ENCODE results near the gene GGA3.
"Not testable (repeated sequence)": the region's sequence is repeated elsewhere in the genome, so short reads cannot be mapped to it uniquely, and the experiment has no call there.

Gene GGA3, protein sequence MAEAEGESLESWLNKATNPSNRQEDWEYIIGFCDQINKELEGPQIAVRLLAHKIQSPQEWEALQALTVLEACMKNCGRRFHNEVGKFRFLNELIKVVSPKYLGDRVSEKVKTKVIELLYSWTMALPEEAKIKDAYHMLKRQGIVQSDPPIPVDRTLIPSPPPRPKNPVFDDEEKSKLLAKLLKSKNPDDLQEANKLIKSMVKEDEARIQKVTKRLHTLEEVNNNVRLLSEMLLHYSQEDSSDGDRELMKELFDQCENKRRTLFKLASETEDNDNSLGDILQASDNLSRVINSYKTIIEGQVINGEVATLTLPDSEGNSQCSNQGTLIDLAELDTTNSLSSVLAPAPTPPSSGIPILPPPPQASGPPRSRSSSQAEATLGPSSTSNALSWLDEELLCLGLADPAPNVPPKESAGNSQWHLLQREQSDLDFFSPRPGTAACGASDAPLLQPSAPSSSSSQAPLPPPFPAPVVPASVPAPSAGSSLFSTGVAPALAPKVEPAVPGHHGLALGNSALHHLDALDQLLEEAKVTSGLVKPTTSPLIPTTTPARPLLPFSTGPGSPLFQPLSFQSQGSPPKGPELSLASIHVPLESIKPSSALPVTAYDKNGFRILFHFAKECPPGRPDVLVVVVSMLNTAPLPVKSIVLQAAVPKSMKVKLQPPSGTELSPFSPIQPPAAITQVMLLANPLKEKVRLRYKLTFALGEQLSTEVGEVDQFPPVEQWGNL

DNA sequence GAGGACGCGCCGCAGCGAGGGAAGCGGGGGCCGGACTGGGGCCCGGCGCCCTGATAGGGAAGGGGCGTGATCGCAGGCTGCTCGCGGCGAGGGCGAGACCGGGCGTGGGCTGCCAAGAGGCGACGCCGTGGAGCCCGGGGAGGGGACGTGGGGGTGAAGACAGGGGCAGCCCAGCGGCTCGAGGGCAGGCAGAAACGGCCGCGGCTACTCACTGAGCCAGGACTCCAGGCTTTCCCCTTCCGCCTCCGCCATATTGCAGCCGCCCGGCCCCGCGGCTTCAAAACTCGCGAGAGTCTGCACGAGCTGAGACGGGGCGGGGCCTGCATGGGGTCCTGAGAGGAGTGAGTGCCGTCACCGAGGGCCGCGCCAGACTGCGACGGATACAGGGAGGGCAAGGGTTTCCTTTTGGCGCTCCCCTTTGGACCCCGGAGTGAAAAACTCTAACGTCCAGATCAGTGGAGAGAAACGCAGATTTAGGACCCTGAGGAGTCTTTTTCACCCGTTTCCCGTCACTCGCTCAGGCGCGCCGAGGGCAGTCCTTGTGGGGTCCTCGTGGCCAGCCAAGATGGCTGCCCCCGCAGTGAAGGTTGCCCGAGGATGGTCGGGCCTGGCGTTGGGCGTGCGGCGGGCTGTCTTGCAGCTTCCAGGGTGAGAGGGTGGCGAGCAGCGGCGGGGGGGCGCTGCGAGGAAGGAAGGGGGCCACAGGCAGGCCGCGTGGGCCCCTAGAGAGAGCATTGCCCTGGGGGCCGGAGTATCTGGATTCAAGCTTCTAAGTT, at the start of gene GGA3, which contains the start of gene MRPS7:
GGA3 (minus strand) TSS at position 271 of the 776 bp plus-strand sequence; CDS start at position 252, 19 bp downstream.
MRPS7 (plus strand) TSS at position 544 of the 776 bp plus-strand sequence; CDS start at position 566, 22 bp downstream.
- intact Hi-C loops (cut with DNase I) = no loop called here
- peak; percentile 92 to 98 (median 96) for DNase-seq

DNA sequence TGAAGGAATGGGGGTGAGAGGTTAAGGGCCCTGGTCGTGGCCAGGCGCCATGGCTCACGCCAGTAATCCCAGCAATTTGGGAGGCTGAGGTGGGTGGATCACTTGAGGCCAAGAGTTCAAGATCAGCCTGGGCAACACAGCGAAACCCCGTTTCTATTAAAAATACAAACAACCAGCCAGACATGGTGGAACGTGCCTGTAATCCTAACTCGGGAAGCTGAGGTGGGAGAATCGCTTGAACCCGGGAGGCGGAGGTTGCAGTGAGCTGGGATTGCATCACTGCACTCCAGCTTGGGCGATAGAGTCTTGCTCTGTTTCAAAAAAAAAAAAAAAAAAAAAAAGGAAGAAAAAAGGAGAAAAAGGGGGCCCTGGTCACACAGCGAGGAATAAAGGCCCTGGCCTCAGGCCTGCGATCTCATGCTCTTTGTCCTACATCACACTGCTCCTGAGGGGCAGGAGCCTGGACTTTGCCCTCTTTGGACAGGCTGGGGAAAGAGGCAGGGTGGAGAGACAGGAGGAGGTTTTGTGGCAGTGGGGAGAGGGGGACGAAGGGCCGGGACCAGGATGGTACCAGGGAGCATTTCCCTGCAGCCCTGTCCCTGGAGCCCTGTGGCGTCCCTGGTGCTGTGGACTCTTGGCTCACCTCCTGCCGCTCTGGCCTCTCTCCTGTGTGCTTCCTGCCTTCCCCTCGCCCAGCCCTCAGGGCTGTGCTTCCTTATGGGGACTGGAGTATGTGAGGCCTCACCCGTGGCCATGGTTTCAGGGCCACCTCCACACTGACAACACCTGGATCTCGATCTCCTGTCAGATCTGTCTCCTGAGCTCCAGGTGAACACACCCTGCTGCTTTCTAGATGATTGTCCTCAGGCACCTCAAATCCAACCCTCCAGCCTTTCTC, 47.6 kb upstream of the GGA3 start:
- intact Hi-C loops (cut with DNase I) = no loop called here
- DNase-seq = peak in 4 of 42 donors; percentile 13 to 27 (median 19)

DNA sequence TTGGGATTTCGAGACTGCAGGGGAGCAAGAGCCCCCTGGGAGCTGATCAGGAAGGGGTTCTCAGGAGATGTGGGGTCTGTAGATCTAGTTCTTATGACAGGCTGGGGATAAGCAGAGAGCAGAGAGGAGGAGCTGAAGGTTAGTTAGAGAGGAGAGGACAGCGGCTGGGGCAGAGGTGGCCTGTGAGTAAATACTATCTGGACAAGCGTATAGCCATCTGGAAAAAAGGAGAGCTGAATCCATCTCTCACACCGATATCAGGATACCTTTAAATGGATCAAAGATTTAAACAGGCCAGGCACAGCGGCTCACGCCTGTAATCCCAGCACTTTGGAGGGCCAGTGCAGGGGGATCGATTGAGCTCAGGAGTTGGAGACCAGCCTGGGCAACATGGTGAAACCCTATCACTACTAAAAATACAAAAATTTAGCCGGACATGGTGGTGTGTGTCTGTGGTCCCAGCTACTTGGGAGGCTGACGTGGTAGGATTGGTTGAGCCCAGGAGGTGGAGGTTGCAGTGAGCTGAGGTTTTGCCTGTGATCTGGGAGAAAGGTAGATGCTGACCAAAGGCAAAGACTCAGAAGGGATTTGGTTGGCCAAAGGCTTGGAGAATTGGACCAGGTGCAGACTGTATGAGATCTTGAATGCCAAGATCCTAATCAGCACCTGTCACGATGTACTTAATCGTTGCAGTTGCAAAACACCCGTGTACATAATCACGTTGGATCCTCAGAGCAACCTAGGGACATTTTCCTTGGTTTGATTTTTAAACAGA, 46.7 kb upstream of the GGA3 start:
- DNase-seq = no peak
- intact Hi-C loops (cut with DNase I) = no loop called here

DNA sequence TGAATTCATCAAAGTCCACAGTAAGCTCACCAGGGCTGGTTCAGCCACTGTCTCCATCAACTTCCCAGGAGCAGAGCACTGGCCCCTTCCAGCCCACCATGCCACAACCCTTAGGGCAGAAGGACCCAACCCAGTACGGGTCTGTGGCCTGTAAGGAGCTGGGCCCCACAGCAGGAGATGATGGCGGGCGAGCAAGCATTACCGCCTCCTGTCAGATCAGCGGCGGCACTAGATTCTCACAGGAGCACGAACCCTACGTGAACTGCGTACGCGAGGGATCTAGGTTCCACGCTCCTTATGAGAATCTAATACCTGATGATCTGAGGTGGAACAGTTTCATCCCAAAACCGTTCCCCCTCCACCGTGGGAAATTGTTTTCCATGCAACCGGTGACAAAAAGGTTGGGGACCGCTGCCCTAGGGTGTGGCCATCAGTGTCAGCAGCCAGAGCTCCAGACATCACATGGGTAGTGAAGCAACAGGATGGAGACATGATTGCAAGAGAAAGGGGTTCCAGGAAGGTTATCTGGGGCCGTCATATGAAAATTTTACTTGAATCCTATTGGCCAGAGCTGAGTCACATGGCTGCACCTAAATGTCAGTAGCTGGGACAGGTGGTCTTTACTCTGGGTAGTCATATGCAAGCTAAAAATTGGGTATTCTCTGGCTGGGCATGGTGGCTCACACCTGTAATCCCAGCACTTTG, 40.2 kb upstream of the GGA3 start:
- intact Hi-C loops (cut with DNase I) = no loop called here
- DNase-seq = no peak

DNA sequence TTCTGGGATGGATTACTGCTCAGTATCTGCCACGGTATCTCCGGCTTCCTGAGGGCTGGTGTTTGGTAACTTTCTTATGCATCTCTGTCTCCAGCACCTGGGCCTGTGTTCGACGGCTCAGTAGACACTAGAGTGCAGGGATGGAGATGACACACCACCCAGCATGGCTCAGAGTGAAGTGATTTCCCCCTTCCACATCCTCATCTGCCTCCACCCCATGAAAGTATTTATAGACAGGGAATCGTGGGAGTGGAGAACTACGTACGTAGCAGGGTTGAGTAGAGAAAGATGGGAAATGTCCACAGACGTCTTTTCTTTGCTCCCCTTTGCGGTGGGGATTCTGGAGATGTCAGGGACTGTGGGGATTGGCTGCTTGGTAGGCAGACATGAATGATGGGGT, 39.6 kb upstream of the GGA3 start:
- intact Hi-C loops (cut with DNase I) = no loop called here
- peak in 9 of 42 donors; percentile 21 to 64 (median 39) for DNase-seq

DNA sequence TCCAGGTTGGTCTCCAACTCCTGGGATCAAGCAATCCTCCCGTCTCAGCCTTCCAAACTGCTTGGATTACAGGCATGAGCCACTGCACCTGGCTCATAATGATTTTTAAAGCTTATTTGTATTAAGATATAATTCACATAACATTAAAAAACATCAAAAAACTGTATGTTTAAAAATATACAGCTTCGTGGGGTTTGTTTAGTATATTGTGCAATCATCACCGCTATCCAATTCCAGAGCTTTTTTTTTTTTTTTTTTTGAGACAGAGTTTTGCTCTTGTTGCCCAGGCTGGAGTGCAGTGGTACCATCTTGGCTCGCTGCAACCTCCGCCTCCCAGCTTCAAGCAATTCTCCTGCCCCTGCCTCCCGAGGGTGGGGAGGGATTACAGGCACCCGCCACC, 38.9 kb upstream of the GGA3 start:
- intact Hi-C loops (cut with DNase I) = no loop called here
- DNase-seq = no peak

DNA sequence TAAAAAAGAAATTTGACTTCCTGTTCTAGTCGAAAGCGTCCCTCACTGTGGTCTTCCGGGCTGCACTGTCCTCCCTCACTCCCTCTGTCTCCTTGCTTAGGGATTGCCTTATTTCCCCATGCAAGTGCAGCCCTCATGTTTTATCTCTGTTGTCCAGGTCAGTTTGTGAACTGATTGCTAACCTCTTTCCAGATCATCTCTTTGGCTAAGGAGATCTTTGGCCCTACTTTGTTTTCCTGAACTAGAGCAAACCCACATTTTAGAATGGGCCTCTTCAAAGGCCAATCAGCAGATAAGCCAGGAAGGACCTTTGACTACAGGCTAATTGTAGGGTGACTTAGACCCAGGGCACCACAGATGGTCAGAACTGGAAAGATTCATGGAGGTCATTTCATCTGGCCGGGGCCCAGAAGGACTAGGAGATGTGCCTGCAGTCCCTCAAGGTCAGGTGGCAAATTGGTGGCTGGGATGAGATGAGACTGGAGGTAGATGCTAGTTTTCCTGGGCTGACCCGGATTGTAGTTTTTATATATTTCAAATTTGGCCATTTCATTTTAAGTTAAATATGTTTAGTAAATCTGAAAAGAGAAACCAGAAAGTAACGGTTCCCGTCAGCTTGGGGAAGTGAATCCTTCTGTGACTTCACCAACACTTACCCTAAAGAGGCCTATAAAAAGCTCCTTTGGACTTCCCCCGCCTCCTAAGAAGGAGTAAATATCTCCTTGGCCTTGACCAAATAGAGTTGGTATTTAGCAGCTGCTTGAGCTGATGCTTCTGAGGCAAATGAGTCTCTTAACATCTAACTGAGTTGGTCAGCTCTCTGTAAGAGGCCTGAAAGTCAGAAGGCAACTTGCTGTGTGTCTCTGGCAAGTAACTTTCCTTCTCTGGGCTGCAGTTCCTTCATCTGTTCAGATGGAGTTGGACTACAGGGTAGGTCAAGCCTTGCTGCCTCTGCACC, 34.1 kb upstream of the GGA3 start:
- intact Hi-C loops (cut with DNase I) = no loop called here
- no peak for DNase-seq

DNA sequence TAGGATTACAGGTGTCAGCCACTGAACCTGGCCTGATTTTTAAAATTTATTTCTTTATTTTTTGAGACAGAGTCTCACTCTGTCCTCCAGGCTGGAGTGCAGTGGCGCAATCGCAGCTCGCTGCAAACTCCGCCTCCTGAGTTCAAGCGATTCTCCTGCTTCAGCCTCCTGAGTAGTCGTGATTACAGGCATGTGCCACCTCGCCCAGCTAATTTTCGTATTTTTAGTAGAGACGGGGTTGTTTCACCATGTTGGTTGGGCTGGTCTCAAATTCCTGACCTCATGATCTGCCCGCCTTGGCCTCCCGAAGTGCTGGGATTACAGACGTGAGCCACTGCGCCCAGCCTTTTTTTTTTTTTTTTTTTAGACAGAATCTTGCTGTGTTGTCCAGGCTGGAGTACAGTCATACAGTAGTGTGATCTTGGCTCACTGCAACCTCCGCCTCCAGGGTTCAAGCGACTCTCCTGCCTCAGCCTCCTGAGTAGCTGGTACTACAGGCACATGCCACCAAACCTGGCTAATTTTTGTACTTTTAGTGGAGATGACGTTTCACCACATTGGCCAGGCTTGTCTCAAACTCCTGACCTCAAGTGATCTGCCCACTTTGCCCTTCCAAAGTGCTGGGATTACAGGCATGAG, 31.5 kb upstream of the GGA3 start:
- intact Hi-C loops (cut with DNase I) = not testable (repeated sequence)
- DNase-seq = peak in 4 of 42 donors; percentile 21 to 44 (median 34)

DNA sequence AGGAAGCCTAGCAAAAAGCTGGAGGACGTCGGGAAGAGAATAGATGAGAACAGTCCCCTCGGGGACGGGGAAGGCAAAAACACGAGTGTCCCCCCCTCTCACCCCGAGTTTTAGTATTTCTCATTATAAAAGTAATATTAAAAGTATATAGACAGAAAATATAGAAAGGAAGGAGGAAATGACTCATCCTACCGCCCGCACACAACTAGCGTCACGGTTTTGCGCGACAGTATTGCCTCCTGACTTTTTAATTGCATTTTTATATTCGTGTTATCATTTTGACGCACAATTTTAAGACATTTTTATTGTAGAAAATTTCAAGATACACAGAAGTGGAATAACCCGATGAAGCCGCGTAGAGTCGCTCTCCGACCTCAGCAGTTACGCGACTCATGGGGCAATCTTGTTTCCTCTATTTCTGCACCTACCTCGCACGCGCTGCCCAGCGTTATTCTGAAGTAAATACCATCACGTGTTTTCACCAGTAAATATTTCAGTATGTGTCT, 28.5 kb upstream of the GGA3 start:
- intact Hi-C loops (cut with DNase I) = no loop called here
- peak in 41 of 42 donors; percentile 33 to 82 (median 60) for DNase-seq

DNA sequence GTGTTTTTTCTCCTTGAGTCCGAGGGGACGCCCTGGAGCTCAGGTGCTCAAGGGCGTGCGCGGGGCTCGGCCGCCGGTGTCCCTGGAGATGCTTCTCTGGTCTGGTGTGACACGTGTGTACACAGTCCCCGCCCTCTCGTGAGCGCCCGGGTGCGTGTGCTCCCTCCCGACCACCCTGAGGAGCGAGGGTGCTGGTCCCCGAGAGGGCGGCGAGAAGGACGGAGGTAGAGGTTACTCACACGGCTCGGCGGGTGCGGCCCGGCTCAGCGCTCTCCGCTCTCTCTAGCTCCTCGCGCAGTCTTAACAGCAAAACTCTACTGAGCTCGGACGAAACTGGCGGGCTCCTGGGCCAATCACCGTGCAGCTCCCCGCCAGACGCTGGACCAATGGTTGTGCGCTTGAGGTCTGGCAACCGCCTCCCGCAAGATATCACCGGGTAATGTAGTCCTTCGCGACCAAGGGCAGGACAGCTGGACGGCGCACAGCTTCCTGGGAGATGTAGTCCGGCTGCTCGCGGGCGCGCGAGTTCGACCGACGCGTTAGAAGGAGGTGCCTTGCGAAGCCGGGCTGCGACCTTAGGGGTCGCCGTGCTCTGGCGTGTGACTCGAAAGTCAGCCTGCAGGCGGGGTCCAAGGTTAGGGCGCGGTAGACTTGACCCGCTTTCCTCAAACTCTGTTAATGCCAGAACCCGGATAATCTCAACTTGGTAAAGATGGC, 27.9 kb upstream of the GGA3 start, which contains the start of gene SLC25A19:
SLC25A19 (minus strand) TSS at position 319 of the 717 bp plus-strand sequence. CDS start 2,669 bp downstream, outside the sequence.
- intact Hi-C loops (cut with DNase I) = no loop called here
- DNase-seq = peak; percentile 97 to 100 (median 99)

DNA sequence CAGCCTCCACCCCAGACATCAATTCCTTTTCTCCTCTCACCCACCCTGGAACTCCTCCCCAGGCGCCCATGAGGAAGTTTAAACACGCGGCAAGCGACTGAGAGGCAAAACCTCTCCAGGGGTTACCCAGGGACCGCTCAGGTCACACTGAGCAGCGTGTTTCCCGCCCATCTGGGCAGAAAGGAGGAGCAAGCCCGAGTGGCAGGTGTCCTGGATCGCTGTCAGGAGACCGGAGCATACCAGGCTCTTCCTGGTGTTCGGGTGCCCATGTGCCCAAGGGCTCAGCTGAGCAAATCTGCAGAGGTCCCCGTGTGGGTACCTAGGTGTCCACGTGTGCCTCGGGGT, 27.3 kb upstream of the GGA3 start:
- DNase-seq = peak in 9 of 42 donors; percentile 29 to 51 (median 37)
- intact Hi-C loops (cut with DNase I) = no loop called here

DNA sequence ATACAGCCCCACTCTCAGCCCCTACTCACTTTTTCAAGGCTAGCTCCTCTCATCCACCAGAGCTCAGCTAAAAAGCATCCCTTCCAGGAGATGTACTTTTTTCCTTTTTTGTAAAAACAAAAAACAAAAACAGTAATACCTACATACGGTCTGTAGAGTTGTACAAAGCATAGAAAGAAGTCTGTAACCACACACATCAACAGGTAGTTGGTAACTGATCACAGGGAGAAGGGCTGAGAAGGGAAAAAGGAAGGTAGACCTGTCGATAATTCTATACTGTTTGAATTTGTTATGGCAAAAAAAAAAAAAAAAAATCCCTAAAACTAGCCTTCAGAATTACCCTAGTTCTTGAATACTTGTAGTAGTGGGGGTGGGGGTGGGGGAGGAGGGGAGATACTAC, 27.0 kb upstream of the GGA3 start:
- intact Hi-C loops (cut with DNase I) = no loop called here
- no peak for DNase-seq

DNA sequence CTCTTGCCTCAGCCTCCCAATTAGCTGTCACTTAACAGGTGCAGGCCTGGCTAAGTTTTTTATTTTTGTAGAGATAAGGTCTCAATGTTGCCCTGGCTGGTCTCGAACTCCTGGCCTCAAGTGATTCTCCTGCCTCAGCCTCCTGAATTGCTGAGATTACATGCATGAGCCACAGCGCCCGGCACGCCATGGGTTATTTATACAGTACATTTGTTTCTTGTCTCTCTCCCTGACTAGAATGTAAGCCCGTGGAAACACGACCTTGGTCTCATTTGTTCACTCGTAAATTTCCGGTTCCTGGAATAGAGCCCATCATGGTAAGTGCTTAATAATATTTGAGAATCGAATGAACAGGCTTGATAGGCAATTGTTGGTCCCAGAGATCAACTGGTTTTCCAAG, 25.8 kb upstream of the GGA3 start:
- intact Hi-C loops (cut with DNase I) = no loop called here
- DNase-seq = no peak

DNA sequence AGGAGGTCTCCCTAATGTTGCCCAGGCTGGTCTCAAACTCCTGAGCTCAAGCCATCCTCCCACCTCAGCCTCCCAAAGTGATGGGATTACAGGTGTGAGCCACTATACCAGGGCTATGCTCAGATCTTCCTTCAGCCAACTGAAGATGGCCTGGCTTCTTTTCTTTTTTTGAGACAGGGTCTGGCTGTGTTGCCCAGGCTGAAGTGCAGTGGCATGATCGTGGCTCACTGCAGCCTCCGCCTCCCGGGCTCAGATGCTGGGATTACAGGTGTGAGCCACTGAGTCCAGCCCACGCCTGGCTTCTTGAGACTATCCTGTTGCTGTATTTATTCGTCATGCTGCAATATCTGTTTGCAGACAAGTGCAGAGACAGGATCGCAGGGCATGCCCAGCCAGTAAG, 23.7 kb upstream of the GGA3 start:
- intact Hi-C loops (cut with DNase I) = no loop called here
- no peak for DNase-seq

DNA sequence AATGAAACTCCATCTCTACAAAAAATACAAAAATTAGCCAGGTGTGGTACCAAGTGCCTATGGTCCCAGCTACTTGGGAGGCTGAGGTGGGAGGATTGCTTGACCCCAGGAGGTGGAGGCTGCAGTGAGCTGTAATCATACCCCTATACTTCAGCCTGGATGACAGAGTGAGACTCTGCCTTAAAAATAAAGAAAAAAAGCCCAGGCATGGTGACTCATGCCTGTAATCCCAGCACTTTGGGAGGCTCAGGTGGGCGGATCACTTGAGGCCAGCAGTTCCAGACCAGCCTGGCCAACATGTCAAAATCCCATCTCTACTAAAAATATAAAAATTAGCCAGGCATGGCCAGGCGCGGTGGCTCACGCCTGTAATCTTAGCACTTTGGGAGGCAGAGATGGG, 18.8 kb upstream of the GGA3 start:
- intact Hi-C loops (cut with DNase I); DNase-seq: not testable (repeated sequence)
